SK-N-SH (cell line): Measurements from ENCODE around the gene DGCR6L. TPM values are rescaled to one million over a fixed set of nuclear protein-coding genes. Genes with fewer than 3 reads are reported as not detected.
"Not testable (repeated sequence)": the region's sequence is repeated elsewhere in the genome, so short reads cannot be mapped to it uniquely, and the experiment has no call there.

Experiments used
- CTCF ChIA-PET: fragments of 300-600, 350-600 bp; formaldehyde crosslinking; extraction: SDS; loops from one replicate; lab custom pipeline; 2021; lab: Yijun Ruan, JAX
- POLR2A ChIA-PET: fragments of 350-600 bp; sonication (Branson Sonifier 250); formaldehyde crosslinking; extraction: SDS; loops from one replicate; lab custom pipeline; 2020; ENCODE audit warnings: antibody characterized with exemption, inconsistent platforms; lab: Yijun Ruan, JAX
- DNase-seq: peaks from one replicate; pipeline ENCODE4 v3.0.0; 2012
- H2AFZ ChIP-seq: fragments of 200-600 bp; sonication (generic); 2 replicates; pipeline ENCODE4 v1.8.1; 2016; ENCODE audit warnings: antibody characterized with exemption, mild to moderate bottlenecking, low read depth
- H3F3A ChIP-seq: fragments of 200-600 bp; sonication (generic); replicated peaks from 2 replicates; pipeline ENCODE3; 2016; ENCODE audit warnings: antibody characterized with exemption, mild to moderate bottlenecking; ENCODE audit not compliant: insufficient read depth
- H3K27ac ChIP-seq, 2 experiments: fragments of 200-500 bp in 1 of 2; fragments of 200-600 bp in 1 of 2; sonication (Bioruptor generic) in 1 of 2; sonication (generic), shearing (Covaris generic) in 1 of 2; 2 replicates each; pipeline versions ENCODE4 v1.5.1 to v1.6.1; 2014 to 2016; ENCODE audit warnings: low read depth in 2 of 2, inconsistent platforms in 1 of 2, low read length in 1 of 2, mild to moderate bottlenecking in 1 of 2, mixed read lengths in 1 of 2
- H3K27me3 ChIP-seq: fragments of 200-600 bp; sonication (generic), shearing (Covaris generic); 2 replicates; pipeline ENCODE4 v1.6.1; 2016; ENCODE audit warnings: mixed run types; ENCODE audit not compliant: insufficient read depth
- H3K36me3 ChIP-seq, 2 experiments: fragments of 200-500 bp in 1 of 2; fragments of 200-600 bp in 1 of 2; sonication (Bioruptor generic) in 1 of 2; sonication (generic) in 1 of 2; replicated peaks in 1 of 2; 2 replicates each; pipeline versions ENCODE3 to v1.5.1; 2014 to 2016; ENCODE audit warnings: low read length in 1 of 2, mild to moderate bottlenecking in 1 of 2; ENCODE audit not compliant: insufficient read depth in 2 of 2, control insufficient read depth in 1 of 2
- H3K4me1 ChIP-seq, 2 experiments: fragments of 200-500 bp in 1 of 2; fragments of 200-600 bp in 1 of 2; sonication (Bioruptor generic) in 1 of 2; sonication (generic), shearing (Covaris generic) in 1 of 2; 2 replicates each; pipeline versions ENCODE4 v1.5.1 to v1.6.1; 2014 to 2016; ENCODE audit warnings: low read depth in 1 of 2, low read length in 1 of 2, mixed run types in 1 of 2; ENCODE audit not compliant: insufficient read depth in 2 of 2, control insufficient read depth in 1 of 2
- H3K4me2 ChIP-seq: fragments of 200-600 bp; sonication (generic), shearing (Covaris generic); 2 replicates; pipeline ENCODE4 v1.6.1; 2017; ENCODE audit warnings: mixed run types
- H3K4me3 ChIP-seq, 2 experiments: fragments of 200-500 bp in 1 of 2; fragments of 200-600 bp in 1 of 2; sonication (Bioruptor generic) in 1 of 2; sonication (generic), shearing (Covaris generic) in 1 of 2; 2 replicates each; pipeline versions ENCODE4 v1.5.1 to v1.8.1; 2014 to 2016; ENCODE audit warnings: low read depth in 2 of 2, inconsistent platforms in 1 of 2, low read length in 1 of 2, mild to moderate bottlenecking in 1 of 2, mixed read lengths in 1 of 2, moderate library complexity in 1 of 2
- H3K79me2 ChIP-seq: fragments of 200-600 bp; sonication (generic); 2 replicates; pipeline ENCODE4 v1.8.1; 2017; ENCODE audit warnings: mild to moderate bottlenecking; ENCODE audit not compliant: insufficient read depth
- H3K9ac ChIP-seq: fragments of 200-600 bp; sonication (generic); 2 replicates; pipeline ENCODE4 v1.6.1; 2017; ENCODE audit warnings: mixed run types
- H3K9me2 ChIP-seq: fragments of 200-600 bp; sonication (generic); 2 replicates; pipeline ENCODE4 v1.6.1; 2017; ENCODE audit warnings: mixed run types
- H3K9me3 ChIP-seq: fragments of 200-600 bp; sonication (generic); 2 replicates; pipeline ENCODE4 v1.6.1; 2017; ENCODE audit warnings: mixed run types, mild to moderate bottlenecking, moderate library complexity
- H4K20me1 ChIP-seq: fragments of 200-600 bp; sonication (generic); 2 replicates; pipeline ENCODE4 v1.6.1; 2017; ENCODE audit warnings: mild to moderate bottlenecking, mixed run types; ENCODE audit not compliant: insufficient read depth
- EZH2phosphoT487 ChIP-seq: fragments of 200-600 bp; sonication (generic); IDR thresholded peaks from 2 replicates; pipeline ENCODE4 v1.6.1; 2017; ENCODE audit warnings: low read depth, mixed run types, mild to moderate bottlenecking, antibody characterized with exemption, moderate library complexity, borderline replicate concordance
- FOSL2 ChIP-seq: IDR thresholded peaks from 2 replicates; pipeline ENCODE4 v1.4.0; 2012; ENCODE audit warnings: low read depth, mild to moderate bottlenecking, moderate library complexity, borderline replicate concordance
- FOXM1 ChIP-seq: IDR thresholded peaks from 2 replicates; pipeline ENCODE4 v1.4.0; 2012; ENCODE audit warnings: low read depth, mild to moderate bottlenecking
- REST ChIP-seq: IDR thresholded peaks from 2 replicates; pipeline ENCODE4 v1.6.1; 2012; ENCODE audit warnings: mild to moderate bottlenecking, low read depth, low read length, moderate library complexity
- TAF1 ChIP-seq: IDR thresholded peaks from 2 replicates; pipeline ENCODE4 v1.6.1; 2012; ENCODE audit warnings: low read depth, mild to moderate bottlenecking, low read length, moderate library complexity, borderline replicate concordance
- TEAD4 ChIP-seq: IDR thresholded peaks from 2 replicates; pipeline ENCODE4 v1.4.0; 2012; ENCODE audit warnings: mild to moderate bottlenecking, borderline replicate concordance; ENCODE audit not compliant: insufficient read depth
- USF2 ChIP-seq: fragments of 150-350 bp; IDR thresholded peaks from 2 replicates; pipeline ENCODE4 v1.6.1; 2017; ENCODE audit warnings: antibody characterized with exemption, low read length, low read depth, borderline replicate concordance
- YY1 ChIP-seq: IDR thresholded peaks from 2 replicates; pipeline ENCODE4 v1.4.0; 2012; ENCODE audit warnings: low read depth, mild to moderate bottlenecking
- ZBTB33 ChIP-seq: IDR thresholded peaks from 2 replicates; pipeline ENCODE4 v1.4.0; 2012; ENCODE audit warnings: low read depth, borderline replicate concordance
- WGBS: methylation state at CpG from one replicate; pipeline ENCODE4 v1.1.6; 2017; ENCODE audit warnings: low lambda C conversion rate; 5-methylcytosine and 5-hydroxymethylcytosine counted together
- polyA plus RNA-seq, 3 experiments: library from polyadenylated mRNA; depleted of rRNA; stranded (reverse); fragments of >200 nt; gene quantifications; 2 replicates each; pipeline ENCODE4 v1.2.3, GENCODE V29; 2012

DGCR6L gene
- polyA plus RNA-seq, 1 of the 3 experiments (the other 2 are of a cell fraction) = 59.8 TPM

- TF ChIP-seq FOXM1 = no peak
- TF ChIP-seq YY1 = no peak
- TF ChIP-seq FOSL2 = no peak
- no peaks in the 10 kb centered on the region for H3K9me3 ChIP-seq
- H3K27me3 ChIP-seq = peaks cover 4% of the 10 kb centered on the region; the same call in 1 of the 2 replicates
- no peak overlapping the region for H2AFZ ChIP-seq
- no peak overlapping the region for H3K4me2 ChIP-seq
- no peak overlapping the region for H3K9ac ChIP-seq
- CTCF ChIA-PET = interaction anchor here (1.2 to 6.7 kb wide), 3 partner anchors 26 to 136 kb away, joined by 4 to 42 read pairs (median 6); no protein-coding TSS in a partner anchor
- no peaks in the 10 kb centered on the region for H3K9me2 ChIP-seq
- 43% methylated on average over 10 of the region's 13 CpGs for WGBS
- POLR2A ChIA-PET = no interaction called here
- no peak overlapping the region for H3K4me3 ChIP-seq
- DNase-seq = no peak
- H3F3A ChIP-seq = no peaks in the 10 kb centered on the region
- peaks cover 0 to 9% of the 10 kb centered on the region in 2 experiments; a peak in 1 of 4 replicates for H3K4me1 ChIP-seq
- H3K79me2 ChIP-seq = no peaks in the 10 kb centered on the region
- H3K36me3 ChIP-seq = no peaks in the 10 kb centered on the region
- H3K27ac ChIP-seq = no peak overlapping the region
- no peaks in the 10 kb centered on the region for H4K20me1 ChIP-seq
These were observed 29.1 kb downstream of the DGCR6L start for GRCh38 chr22:20290578-20291248.

- H3K27ac ChIP-seq = no peak overlapping the region
- peaks cover 0 to 9% of the 10 kb centered on the region in 2 experiments; a peak in 1 of 4 replicates for H3K4me1 ChIP-seq
- no peak overlapping the region for H3K4me2 ChIP-seq
- H3K79me2 ChIP-seq = no peaks in the 10 kb centered on the region
- H3F3A ChIP-seq = no peaks in the 10 kb centered on the region
- no peak for DNase-seq
- H3K27me3 ChIP-seq = peaks cover 4% of the 10 kb centered on the region; the same call in 1 of the 2 replicates
- H2AFZ ChIP-seq = no peak overlapping the region
- TF ChIP-seq FOXM1 = no peak
- no peak for TF ChIP-seq EZH2phosphoT487
- no peak for TF ChIP-seq TAF1
- TF ChIP-seq USF2 = no peak
- TF ChIP-seq ZBTB33 = no peak
- no peak for TF ChIP-seq TEAD4
- TF ChIP-seq REST = no peak
- no peak for TF ChIP-seq FOSL2
- H3K36me3 ChIP-seq = no peaks in the 10 kb centered on the region
- H4K20me1 ChIP-seq = no peaks in the 10 kb centered on the region
- 62% methylated on average over 8 of the region's 10 CpGs for WGBS
- CTCF ChIA-PET = interaction anchor here (1.8 to 6.7 kb wide), 2 partner anchors 27 to 133 kb away, joined by 4 to 42 read pairs; no protein-coding TSS in a partner anchor
- no peaks in the 10 kb centered on the region for H3K9me2 ChIP-seq
- no peak overlapping the region for H3K4me3 ChIP-seq
- H3K9ac ChIP-seq = no peak overlapping the region
- POLR2A ChIA-PET = no interaction called here
- H3K9me3 ChIP-seq = no peaks in the 10 kb centered on the region
These were observed 29.8 kb downstream of the DGCR6L start for GRCh38 chr22:20290045-20290392.

- H3K4me2 ChIP-seq, DNase-seq, H3K9me2 ChIP-seq, H2AFZ ChIP-seq, H3K36me3 ChIP-seq, H4K20me1 ChIP-seq, H3K27me3 ChIP-seq, H3K9ac ChIP-seq, H3K27ac ChIP-seq, H3K4me3 ChIP-seq, H3F3A ChIP-seq, POLR2A ChIA-PET, H3K79me2 ChIP-seq, H3K9me3 ChIP-seq: not testable (repeated sequence)
- CTCF ChIA-PET = interaction anchor here (1.8 to 6.7 kb wide), 3 partner anchors 27 to 134 kb away, joined by 4 to 87 read pairs (median 42); no protein-coding TSS in a partner anchor
- H3K4me1 ChIP-seq = peaks cover 0 to 11% of the 10 kb centered on the region in 2 experiments; a peak in 1 of 4 replicates
- 65% methylated on average over 11 of the region's 23 CpGs for WGBS
These were observed 30.4 kb downstream of the DGCR6L start for GRCh38 chr22:20289182-20290044.
